HEK293T (cell line): ENCODE results near the gene SCUBE1.
A peak's percentile ranks its signal among the peaks of the same experiment; 100 is the strongest.

Source experiments
- ARNT ChIP-seq: fragments of 450-650 bp; IDR thresholded peaks from 2 replicates; pipeline ENCODE4 v1.6.1; 2017; ENCODE audit warnings: mild to moderate bottlenecking
- BHLHE40 ChIP-seq: fragments of 450-650 bp; IDR thresholded peaks from 2 replicates; pipeline ENCODE4 v1.6.1; 2016; ENCODE audit warnings: mild to moderate bottlenecking, moderate library complexity, borderline replicate concordance
- CTBP1 ChIP-seq: fragments of 450-650 bp; IDR thresholded peaks from 2 replicates; pipeline ENCODE4 v1.6.1; 2016; ENCODE audit warnings: borderline replicate concordance
- ELF4 ChIP-seq: fragments of 450-650 bp; IDR thresholded peaks from 2 replicates; pipeline ENCODE4 v1.6.1; 2017; ENCODE audit warnings: antibody characterized with exemption
- FOXA1 ChIP-seq: fragments of 450-650 bp; IDR thresholded peaks from 2 replicates; pipeline ENCODE4 v1.6.1; 2016; ENCODE audit warnings: mild to moderate bottlenecking
- L3MBTL2 ChIP-seq: fragments of 450-650 bp; conservative IDR thresholded peaks from 2 replicates; pipeline ENCODE4 v1.6.1; 2016; ENCODE audit warnings: mild to moderate bottlenecking
- LEF1 ChIP-seq: fragments of 450-650 bp; IDR thresholded peaks from 2 replicates; pipeline ENCODE4 v1.6.1; 2017; ENCODE audit warnings: mild to moderate bottlenecking, borderline replicate concordance
- NFRKB ChIP-seq: fragments of 450-650 bp; IDR thresholded peaks from 2 replicates; pipeline ENCODE4 v1.6.1; 2016; ENCODE audit warnings: mild to moderate bottlenecking, moderate library complexity
- PKNOX1 ChIP-seq: fragments of 450-650 bp; IDR thresholded peaks from 2 replicates; pipeline ENCODE4 v1.6.1; 2016
- SP1 ChIP-seq: fragments of 450-650 bp; IDR thresholded peaks from 2 replicates; pipeline ENCODE4 v1.6.1; 2017
- SUZ12 ChIP-seq: fragments of 450-650 bp; IDR thresholded peaks from 2 replicates; pipeline ENCODE4 v1.6.1; 2016; ENCODE audit warnings: mild to moderate bottlenecking
- ZNF384 ChIP-seq: fragments of 450-650 bp; IDR thresholded peaks from 2 replicates; pipeline ENCODE4 v1.6.1; 2016

- TF ChIP-seq NFRKB (no peak), ELF4 (no peak), BHLHE40 (no peak), ZNF384 (no peak), PKNOX1 (peak; percentile 32; the same call in 1 of the 2 replicates), CTBP1 (no peak), ARNT (no peak), L3MBTL2 (no peak), SP1 (no peak), LEF1 (no peak), SUZ12 (no peak), FOXA1 (no peak)
Observed at GRCh38 chr22:43185860-43186261, 157.3 kb downstream of the SCUBE1 start.
